Activated CD8-positive, alpha-beta memory T cell treated with anti-CD3 and anti-CD28 coated beads, Interleukin-2, amount 10 ng/mL, durations not matched to agents 7 days and 5 days (primary cell): ENCODE results near the gene DIAPH2. TPM values are rescaled to one million over a fixed set of nuclear protein-coding genes. Genes with fewer than 3 reads are reported as not detected.
A peak's percentile ranks its signal among the peaks of the same experiment; 100 is the strongest.
"Not testable (repeated sequence)": the region's sequence is repeated elsewhere in the genome, so short reads cannot be mapped to it uniquely, and the experiment has no call there.

Source experiments
- ATAC-seq: fragments of 150-1000 bp; cut with Tn5 transposase; one replicate; pipeline ENCODE4 v1.10.0; 2021; ENCODE audit warnings: moderate library complexity
- CTCF ChIA-PET: fragments of 350-600 bp; sonication (Branson Sonifier 250); formaldehyde crosslinking; loops from one replicate; lab custom pipeline; 2021; ENCODE audit warnings: antibody characterized with exemption; lab: Charles Lee
- DNase-seq: peaks from one replicate; pipeline ENCODE4 v3.0.0-alpha.2; 2020
- H3K27ac Mint-ChIP-seq: one replicate; pipeline ENCODE4 v1.8.0; 2021; ENCODE audit warnings: mild to moderate bottlenecking, mixed read lengths
- H3K27me3 Mint-ChIP-seq: one replicate; pipeline ENCODE4 v1.8.0; 2021; ENCODE audit warnings: mixed read lengths
- H3K36me3 Mint-ChIP-seq: one replicate; pipeline ENCODE4 v1.8.0; 2021; ENCODE audit warnings: mild to moderate bottlenecking, mixed read lengths
- H3K4me1 Mint-ChIP-seq: one replicate; pipeline ENCODE4 v1.8.0; 2021; ENCODE audit warnings: mixed read lengths
- H3K4me3 Mint-ChIP-seq: one replicate; pipeline ENCODE4 v1.8.0; 2021; ENCODE audit warnings: mild to moderate bottlenecking, moderate library complexity, mixed read lengths
- H3K9me3 Mint-ChIP-seq: one replicate; pipeline ENCODE4 v1.8.0; 2022; ENCODE audit warnings: low read depth, mixed read lengths
- total RNA-seq, 2 experiments: library from RNA; stranded (reverse); gene quantifications; one replicate each; pipeline ENCODE4 v1.2.3, GENCODE V29; 2021

DIAPH2 gene
- total RNA-seq, 2 experiments from 2014 or later: 7.9 to 14.4 TPM

DNA sequence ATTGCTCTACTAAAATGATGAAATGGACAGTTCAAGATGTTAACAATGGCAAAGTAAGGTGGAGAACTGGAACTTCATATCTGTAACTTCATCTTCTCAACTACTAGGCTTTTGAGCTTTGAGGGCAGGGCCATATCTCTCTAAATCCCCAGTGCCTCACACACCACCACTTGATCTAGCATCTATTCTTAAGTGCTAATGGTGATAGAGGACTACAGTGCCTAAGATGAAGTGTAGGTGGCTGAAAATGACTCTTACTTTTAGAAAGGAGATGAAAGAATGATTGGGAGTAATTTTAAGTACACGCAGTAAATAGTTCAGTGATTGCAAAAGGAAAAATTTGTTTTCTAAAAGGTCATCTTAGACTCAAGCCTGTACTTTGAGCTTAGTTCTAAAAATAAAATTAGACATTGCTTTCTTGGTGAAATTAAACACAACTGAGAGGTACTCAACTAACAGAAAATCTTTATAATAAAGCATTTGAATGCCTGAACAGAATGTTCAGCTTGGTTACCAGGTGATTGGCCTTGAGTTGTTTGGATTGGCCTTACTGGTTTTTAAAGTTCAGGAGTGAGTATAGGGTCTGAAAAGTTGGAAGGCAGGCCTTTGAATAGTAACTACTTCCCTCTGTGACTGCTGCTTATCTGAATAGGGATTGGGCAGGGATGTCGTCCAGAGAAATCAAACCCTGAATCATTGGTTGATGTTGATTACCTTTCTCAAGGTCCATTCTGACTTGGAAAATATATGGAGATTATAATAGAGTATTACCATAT lies 45.4 kb downstream of the DIAPH2 start:
- ATAC-seq (no peak), DNase-seq (no peak)
- H3K9me3 Mint-ChIP-seq: no peaks in the 10 kb centered on the region
- no peak overlapping the region for H3K27ac Mint-ChIP-seq
- H3K27me3 Mint-ChIP-seq: no peaks in the 10 kb centered on the region
- peaks cover 5% of the 10 kb centered on the region for H3K36me3 Mint-ChIP-seq
- H3K4me3 Mint-ChIP-seq: no peak overlapping the region
- CTCF ChIA-PET: no interaction called here
- H3K4me1 Mint-ChIP-seq: peaks cover 9% of the 10 kb centered on the region

DNA sequence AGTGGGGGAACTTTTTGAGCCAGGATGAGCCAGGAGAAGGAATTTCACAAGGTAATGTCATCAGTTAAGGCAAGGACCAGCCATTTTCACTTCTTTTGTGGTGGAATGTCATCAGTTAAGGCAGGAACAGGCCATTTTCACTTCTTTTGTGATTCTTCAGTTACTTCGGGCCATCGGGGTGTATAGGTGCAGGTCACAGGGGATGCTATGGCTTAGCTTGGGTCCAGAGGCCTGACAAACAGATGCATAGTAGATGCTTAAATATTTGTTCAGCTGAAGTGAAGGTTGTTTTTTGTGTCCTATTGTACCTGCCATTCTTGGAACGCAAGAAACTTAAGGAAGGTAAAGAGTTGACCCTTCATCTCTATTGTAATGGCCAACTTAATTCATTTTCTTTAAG lies 46.4 kb downstream of the DIAPH2 start:
- CTCF ChIA-PET, H3K27me3 Mint-ChIP-seq, ATAC-seq: not testable (repeated sequence)

DNA sequence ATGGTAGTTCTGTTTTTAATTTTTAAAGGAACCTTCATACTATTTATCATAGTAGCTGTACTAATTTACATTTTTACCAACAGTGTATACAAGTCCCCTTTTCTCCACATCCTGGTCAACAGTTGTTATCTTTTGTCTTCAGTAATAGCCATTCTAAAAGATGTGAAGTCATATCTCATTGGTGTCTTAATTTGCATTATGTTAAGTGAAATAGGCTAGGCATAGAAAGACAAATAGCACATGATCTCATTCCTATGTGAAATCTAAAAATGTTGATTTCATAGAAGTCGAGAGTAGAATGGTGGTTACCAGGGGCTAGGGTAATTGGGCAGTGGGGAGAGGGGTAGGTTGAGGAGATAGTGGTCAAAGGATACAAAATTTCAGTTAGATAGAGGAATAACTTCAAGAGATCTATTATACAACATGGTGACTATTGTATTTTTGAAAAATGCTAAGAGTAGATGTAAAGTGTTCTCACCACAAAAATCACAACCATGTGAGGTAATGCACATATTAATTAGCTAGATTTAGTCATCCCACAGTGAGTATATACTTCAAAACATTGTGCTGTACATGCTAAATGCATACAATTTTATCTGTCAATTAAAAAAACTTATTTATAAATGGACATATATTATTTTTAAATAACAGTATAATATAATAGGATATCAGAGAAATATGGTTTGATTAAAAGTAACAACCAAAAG lies 58.9 kb downstream of the DIAPH2 start:
- DNase-seq: no peak
- H3K9me3 Mint-ChIP-seq: no peaks in the 10 kb centered on the region
- peaks cover 4% of the 10 kb centered on the region for H3K36me3 Mint-ChIP-seq
- ATAC-seq: no peak
- H3K4me1 Mint-ChIP-seq: no peaks in the 10 kb centered on the region
- H3K27ac Mint-ChIP-seq: no peak overlapping the region
- no peak overlapping the region for H3K4me3 Mint-ChIP-seq
- H3K27me3 Mint-ChIP-seq: no peaks in the 10 kb centered on the region
- CTCF ChIA-PET: no interaction called here

More for the DNA sequence above, 46.4 kb downstream of the DIAPH2 start:
- not testable (repeated sequence) for H3K4me1 Mint-ChIP-seq, H3K27ac Mint-ChIP-seq, H3K9me3 Mint-ChIP-seq, H3K36me3 Mint-ChIP-seq, DNase-seq, H3K4me3 Mint-ChIP-seq

DNA sequence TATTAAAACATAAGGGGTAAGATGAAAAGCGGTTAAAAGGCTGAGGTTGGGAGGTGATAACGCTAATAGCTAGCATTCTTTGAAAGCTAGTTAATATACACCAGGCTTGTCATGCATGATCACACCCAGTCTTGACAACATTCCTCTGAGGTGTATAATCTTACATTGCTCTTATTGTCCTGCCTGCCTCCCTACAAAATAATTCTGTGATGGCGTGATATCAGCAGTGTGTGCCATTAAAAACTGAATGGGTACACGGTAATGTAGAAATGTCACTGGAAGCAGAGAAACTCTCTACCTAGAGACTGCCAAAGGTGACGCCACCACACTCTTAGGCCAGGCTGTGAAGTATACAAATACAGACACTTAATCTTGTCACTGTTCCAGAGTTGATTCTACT lies 68.1 kb downstream of the DIAPH2 start:
- H3K4me3 Mint-ChIP-seq: no peak overlapping the region
- no peak overlapping the region for H3K27ac Mint-ChIP-seq
- peaks cover 5% of the 10 kb centered on the region for H3K36me3 Mint-ChIP-seq
- ATAC-seq: no peak
- CTCF ChIA-PET: no interaction called here
- no peaks in the 10 kb centered on the region for H3K27me3 Mint-ChIP-seq
- no peaks in the 10 kb centered on the region for H3K9me3 Mint-ChIP-seq
- no peaks in the 10 kb centered on the region for H3K4me1 Mint-ChIP-seq
- no peak for DNase-seq

- CTCF ChIA-PET: no interaction called here
- Mint-ChIP-seq H3K36me3 (peaks cover 5% of the 10 kb centered on the region), H3K4me3 (no peak overlapping the region), H3K4me1 (no peaks in the 10 kb centered on the region), H3K27ac (no peak overlapping the region), H3K27me3 (no peaks in the 10 kb centered on the region), H3K9me3 (no peaks in the 10 kb centered on the region)
- DNase-seq (no peak), ATAC-seq (no peak)
Measured at GRCh38 chrX:96753230-96753629, 68.6 kb downstream of the DIAPH2 start.

GRCh38 chrX:96756491-96756890 lies 71.8 kb downstream of the DIAPH2 start:
- no peak overlapping the region for H3K4me3 Mint-ChIP-seq
- no peaks in the 10 kb centered on the region for H3K27me3 Mint-ChIP-seq

GRCh38 chrX:96761566-96761965 lies 76.9 kb downstream of the DIAPH2 start:
- CTCF ChIA-PET: no interaction called here
- Mint-ChIP-seq H3K9me3 (no peaks in the 10 kb centered on the region), H3K4me3 (no peak overlapping the region), H3K4me1 (peaks cover 8% of the 10 kb centered on the region), H3K36me3 (no peaks in the 10 kb centered on the region), H3K27ac (no peak overlapping the region), H3K27me3 (no peaks in the 10 kb centered on the region)
- no peak for ATAC-seq
- no peak for DNase-seq

More at GRCh38 chrX:96756491-96756890, 71.8 kb downstream of the DIAPH2 start:
- Mint-ChIP-seq H3K36me3 (peaks cover 5% of the 10 kb centered on the region), H3K9me3 (no peaks in the 10 kb centered on the region), H3K27ac (no peak overlapping the region), H3K4me1 (no peaks in the 10 kb centered on the region)
- no peak for ATAC-seq
- CTCF ChIA-PET: no interaction called here
- DNase-seq: no peak

GRCh38 chrX:96763608-96764007 lies 79.0 kb downstream of the DIAPH2 start:
- no peaks in the 10 kb centered on the region for H3K36me3 Mint-ChIP-seq
- H3K9me3 Mint-ChIP-seq: no peaks in the 10 kb centered on the region
- no peaks in the 10 kb centered on the region for H3K27me3 Mint-ChIP-seq
- H3K4me3 Mint-ChIP-seq: no peak overlapping the region
- CTCF ChIA-PET: no interaction called here
- DNase-seq: no peak
- no peak for ATAC-seq
- H3K27ac Mint-ChIP-seq: no peak overlapping the region
- peaks cover 8% of the 10 kb centered on the region for H3K4me1 Mint-ChIP-seq

DNA sequence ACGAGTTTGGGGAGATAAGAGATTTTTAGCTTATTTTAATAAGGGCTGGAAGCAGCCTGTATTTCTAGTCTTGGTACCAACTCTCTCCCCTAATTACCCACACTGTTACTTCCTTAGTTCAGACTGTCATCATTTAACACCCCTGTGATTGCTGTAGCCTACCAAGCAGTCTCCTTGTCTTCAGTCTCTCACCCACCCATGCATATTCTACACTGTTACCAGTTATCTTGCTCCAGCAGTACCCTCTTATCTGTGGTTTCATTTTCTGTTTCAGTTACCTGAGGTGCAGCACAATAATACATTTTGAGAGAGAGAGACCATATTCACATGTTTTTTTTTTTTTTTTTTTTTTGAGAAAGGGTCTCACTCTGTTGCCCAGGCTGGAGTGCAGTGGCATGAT lies 80.2 kb downstream of the DIAPH2 start:
- no peaks in the 10 kb centered on the region for H3K27me3 Mint-ChIP-seq
- ATAC-seq: peak; percentile 42
- no peaks in the 10 kb centered on the region for H3K9me3 Mint-ChIP-seq
- H3K36me3 Mint-ChIP-seq: no peaks in the 10 kb centered on the region
- DNase-seq: no peak
- CTCF ChIA-PET: no interaction called here
- H3K27ac Mint-ChIP-seq: no peak overlapping the region
- peaks cover 8% of the 10 kb centered on the region for H3K4me1 Mint-ChIP-seq
- H3K4me3 Mint-ChIP-seq: no peak overlapping the region

DNA sequence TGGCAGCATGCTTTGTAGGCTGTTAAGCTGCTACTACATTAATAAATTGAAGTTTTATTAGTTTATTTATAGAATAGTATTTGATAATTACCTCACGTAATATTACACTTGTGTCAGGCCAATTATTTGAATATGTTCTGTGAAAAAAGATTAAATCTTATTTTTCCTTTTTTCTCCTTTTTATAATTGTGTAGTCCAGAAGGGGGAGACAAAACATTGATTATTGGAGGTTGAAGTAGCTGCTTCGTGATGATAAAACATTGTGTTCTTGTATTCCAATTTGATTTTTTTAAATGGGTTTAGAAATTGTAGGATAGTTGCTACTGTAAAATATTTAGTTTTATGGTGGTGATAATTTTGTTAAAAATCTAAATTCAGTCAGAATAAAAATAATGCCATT lies 85.7 kb downstream of the DIAPH2 start:
- no peak for DNase-seq
- no peaks in the 10 kb centered on the region for H3K4me1 Mint-ChIP-seq
- H3K27ac Mint-ChIP-seq: no peak overlapping the region
- CTCF ChIA-PET: no interaction called here
- no peaks in the 10 kb centered on the region for H3K9me3 Mint-ChIP-seq
- ATAC-seq: no peak
- H3K27me3 Mint-ChIP-seq: no peaks in the 10 kb centered on the region
- no peak overlapping the region for H3K4me3 Mint-ChIP-seq
- peaks cover 1% of the 10 kb centered on the region for H3K36me3 Mint-ChIP-seq

DNA sequence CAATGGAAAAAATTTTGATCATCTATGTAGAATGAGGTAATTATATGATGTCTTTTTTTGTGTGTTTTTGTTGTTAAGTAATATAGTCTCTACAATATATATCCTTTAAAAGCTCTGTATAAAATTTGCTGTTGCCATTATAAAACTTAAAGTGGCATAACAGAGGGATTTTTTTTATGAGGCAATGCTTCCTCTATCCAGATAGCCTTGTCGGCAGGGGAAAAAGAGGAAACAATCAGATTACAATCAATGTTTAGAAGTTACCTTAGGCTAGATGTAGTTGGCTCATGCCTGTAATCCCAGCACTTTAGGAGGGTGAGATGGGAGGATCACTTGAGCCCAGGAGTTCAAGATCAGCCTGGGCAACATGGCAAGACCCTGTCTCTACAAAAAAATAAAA lies 86.8 kb downstream of the DIAPH2 start:
- DNase-seq (no peak), ATAC-seq (no peak)
- Mint-ChIP-seq H3K27ac (no peak overlapping the region), H3K4me3 (no peak overlapping the region), H3K36me3 (peaks cover 1% of the 10 kb centered on the region), H3K27me3 (no peaks in the 10 kb centered on the region), H3K9me3 (no peaks in the 10 kb centered on the region), H3K4me1 (no peaks in the 10 kb centered on the region)
- CTCF ChIA-PET: no interaction called here

- no peaks in the 10 kb centered on the region for H3K4me1 Mint-ChIP-seq
- H3K27ac Mint-ChIP-seq: no peak overlapping the region
- H3K4me3 Mint-ChIP-seq: no peak overlapping the region
- no peaks in the 10 kb centered on the region for H3K27me3 Mint-ChIP-seq
- DNase-seq: no peak
- no peak for ATAC-seq
- H3K36me3 Mint-ChIP-seq: peaks cover 1% of the 10 kb centered on the region
- no peaks in the 10 kb centered on the region for H3K9me3 Mint-ChIP-seq
- CTCF ChIA-PET: no interaction called here
Measured at GRCh38 chrX:96774116-96774515, 89.5 kb downstream of the DIAPH2 start.

DNA sequence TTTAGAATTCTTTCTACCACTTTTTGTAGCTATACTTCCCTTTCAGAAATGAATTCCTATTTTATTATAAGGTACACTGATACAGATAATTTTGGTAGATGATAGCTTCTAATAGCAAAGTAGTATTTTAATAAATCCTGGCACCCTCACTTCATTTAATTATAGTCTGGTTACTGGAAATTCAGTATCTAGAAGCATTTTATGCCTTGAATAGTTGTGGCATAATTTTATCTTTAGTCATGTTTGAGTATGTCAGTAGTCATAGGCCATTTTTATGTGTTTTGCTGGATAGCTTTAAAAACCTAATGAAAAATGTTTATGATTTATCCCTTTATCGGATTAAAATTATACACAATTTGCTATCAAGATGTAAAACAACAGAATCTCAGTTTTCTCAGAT lies 92.3 kb downstream of the DIAPH2 start:
- Mint-ChIP-seq H3K27ac (no peak overlapping the region), H3K27me3 (no peaks in the 10 kb centered on the region), H3K4me1 (no peaks in the 10 kb centered on the region), H3K4me3 (no peak overlapping the region), H3K9me3 (no peaks in the 10 kb centered on the region), H3K36me3 (peaks cover 1% of the 10 kb centered on the region)
- DNase-seq (no peak), ATAC-seq (no peak)
- CTCF ChIA-PET: no interaction called here

GRCh38 chrX:96791559-96791958 lies 106.9 kb downstream of the DIAPH2 start:
- ATAC-seq (no peak), DNase-seq (no peak)
- Mint-ChIP-seq H3K27me3 (no peaks in the 10 kb centered on the region), H3K4me1 (no peaks in the 10 kb centered on the region), H3K27ac (no peak overlapping the region), H3K36me3 (no peaks in the 10 kb centered on the region), H3K9me3 (no peaks in the 10 kb centered on the region), H3K4me3 (no peak overlapping the region)
- CTCF ChIA-PET: no interaction called here
